DND-41 (cell line): ENCODE results near the gene SMYD1.

Experiments
- CTCF ChIP-seq: IDR thresholded peaks from 2 replicates; pipeline ENCODE4 v1.5.1; 2012; ENCODE audit warnings: borderline replicate concordance, low read length, moderate library complexity, mild to moderate bottlenecking; ENCODE audit not compliant: poor library complexity, severe bottlenecking; ENCODE audit errors: extremely low read depth
- EZH2 ChIP-seq: IDR thresholded peaks from 3 replicates; pipeline ENCODE4 v1.6.1; 2012; ENCODE audit warnings: borderline replicate concordance, low read depth, mild to moderate bottlenecking, moderate library complexity, low read length, inconsistent platforms; ENCODE audit not compliant: severe bottlenecking

DNA sequence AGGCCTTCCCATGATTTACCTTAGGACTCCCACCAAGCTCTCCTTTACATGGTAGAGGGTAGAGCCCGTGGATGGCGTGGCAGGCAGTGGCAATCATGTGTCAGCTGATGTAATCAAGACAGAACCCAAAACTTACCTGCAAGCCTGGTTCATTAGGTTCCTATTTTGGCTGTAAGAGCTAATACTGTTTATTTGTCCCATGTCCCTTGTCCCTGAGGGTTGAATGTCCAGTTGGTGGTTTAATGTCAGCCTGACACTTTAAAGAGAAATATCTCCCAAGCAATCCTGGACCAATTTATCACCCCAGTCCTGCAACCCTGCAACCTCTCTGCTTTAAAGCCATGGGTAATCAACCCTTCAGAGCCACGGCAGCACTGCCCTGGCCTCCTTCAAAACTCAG is 66.2 kb downstream of the SMYD1 start:
- no peak for TF ChIP-seq CTCF
- TF ChIP-seq EZH2, result no peak
